ENCODE results near the gene TMEM108.
A peak's percentile ranks its signal among the peaks of the same experiment; 100 is the strongest.
"Not testable (repeated sequence)": the region's sequence is repeated elsewhere in the genome, so short reads cannot be mapped to it uniquely, and the experiment has no call there.

TMEM108 gene

DNA sequence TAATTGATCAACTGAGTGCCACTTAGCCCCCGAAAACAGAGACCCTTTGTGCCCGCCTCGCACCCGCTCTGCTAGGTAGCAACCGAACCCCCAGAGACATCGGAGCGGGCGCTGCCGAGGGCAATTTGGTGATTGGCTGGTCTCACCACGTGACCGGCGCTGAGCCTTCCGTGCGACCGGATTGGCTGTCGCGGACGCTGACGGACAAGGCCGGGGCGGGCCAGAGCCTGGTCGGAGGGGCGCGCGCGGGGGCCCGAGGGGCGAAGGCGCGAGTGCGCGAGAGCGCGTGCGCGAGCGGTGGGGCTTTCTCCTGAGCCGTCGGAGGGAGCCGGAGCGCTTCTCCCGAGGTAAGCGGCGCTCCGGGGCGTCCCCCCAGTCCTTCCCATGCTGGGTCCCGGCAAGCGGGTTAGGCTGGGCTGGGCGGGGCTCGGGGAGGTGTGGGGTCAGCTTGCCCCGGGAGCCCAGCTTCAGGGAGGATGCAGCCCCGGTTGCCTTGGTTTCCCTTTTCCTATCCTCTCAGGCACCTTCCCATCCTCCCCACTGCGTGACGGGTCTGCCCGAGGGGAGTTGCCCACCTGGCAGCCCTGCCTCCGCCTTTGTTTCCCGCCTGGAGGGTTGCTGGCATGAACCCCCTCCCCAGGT is at the start of gene TMEM108:
Gene TMEM108 (plus strand): TSS at position 303 of the 642 bp plus-strand sequence.
- DNase-seq: peak in 1 of 2 donors; percentile 35

DNA sequence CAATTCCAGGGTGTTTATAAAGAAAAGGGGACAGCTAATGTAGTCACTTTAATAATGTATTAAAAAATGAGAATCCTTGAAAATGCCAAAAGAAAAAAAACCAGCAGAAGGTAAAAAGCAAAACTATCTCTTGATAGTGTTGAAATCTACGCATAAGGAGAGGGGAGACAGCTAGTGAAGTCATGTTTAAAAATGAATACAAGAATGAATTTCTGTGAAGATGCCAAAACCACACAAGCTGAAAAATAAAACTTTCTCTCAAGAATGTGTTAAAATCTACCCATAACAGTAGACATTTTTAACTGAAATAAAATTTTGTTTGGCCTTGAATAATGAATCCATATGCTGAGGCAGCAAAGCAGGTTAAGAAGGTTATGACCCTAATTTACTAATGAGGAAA is 42.2 kb upstream of the TMEM108 start:
- no peak for DNase-seq

DNA sequence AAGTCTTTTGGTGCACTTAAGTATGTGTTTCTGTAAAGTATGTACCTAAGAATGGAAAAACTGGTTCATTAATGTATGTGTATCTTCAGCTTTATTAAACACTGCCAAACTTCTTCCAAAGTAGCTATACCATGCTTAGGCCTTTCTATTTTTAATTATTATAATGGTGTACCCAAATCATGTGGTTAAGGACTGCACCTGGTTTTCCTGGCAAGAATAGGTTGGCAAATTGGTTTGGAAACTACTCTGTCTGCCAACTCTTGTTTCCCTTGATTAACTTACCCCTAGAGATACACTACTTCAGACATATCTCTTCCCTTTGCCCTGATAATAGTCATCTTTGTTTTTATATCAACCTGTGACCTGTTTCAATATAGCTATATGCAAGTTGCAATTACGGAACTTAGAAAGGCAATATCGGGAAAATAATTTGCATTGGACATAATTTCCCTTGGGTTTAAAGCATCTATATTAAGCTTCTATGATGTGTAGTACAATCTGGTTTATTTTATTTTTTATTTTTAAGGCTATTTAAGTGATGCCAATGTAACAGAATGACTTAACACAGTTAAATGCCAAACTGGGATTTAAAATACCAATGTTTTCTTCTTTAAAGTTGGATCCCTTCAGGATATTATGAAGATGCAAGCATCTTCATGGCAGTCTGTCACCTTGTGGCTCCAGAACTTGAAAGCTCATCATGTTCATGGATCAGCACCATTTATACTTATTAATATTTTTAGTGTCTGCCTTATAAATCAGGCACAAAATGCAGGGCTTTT is 40.6 kb upstream of the TMEM108 start:
- DNase-seq: no peak

DNA sequence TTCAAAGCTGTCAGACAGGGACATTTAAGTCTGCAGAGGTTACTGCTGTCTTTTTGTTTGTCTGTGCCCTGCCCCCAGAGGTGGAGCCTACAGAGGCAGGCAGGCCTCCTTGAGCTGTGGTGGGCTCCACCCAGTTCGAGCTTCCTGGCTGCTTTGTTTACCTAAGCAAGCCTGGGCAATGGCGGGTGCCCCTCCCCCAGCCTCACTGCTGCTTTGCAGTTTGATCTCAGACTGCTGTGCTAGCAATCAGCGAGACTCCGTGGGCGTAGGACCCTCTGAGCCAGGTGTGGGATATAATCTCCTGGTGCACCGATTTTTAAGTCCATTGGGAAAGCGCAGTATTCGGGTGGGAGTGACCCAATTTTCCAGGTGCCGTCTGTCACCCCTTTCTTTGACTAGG is 33.2 kb upstream of the TMEM108 start:
- not testable (repeated sequence) for DNase-seq

DNA sequence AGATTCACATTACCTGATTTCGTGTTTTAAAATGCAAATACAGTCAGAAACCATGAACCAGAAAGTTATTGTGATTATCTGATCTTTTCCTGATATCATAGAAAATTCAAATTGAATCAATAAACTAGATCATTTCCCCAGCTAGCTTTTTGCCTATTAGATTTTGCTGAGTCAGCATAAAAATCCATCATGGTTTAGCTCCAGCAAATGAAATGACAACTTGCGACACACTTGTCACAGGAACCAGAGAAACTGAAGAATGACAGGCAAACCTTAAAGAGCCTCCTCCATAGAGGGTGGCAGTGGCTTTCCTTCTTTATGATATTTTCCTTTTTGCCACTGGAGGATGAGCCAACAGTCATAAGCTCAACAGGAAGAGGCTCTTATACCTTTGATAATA is 30.6 kb upstream of the TMEM108 start:
- DNase-seq: no peak

DNA sequence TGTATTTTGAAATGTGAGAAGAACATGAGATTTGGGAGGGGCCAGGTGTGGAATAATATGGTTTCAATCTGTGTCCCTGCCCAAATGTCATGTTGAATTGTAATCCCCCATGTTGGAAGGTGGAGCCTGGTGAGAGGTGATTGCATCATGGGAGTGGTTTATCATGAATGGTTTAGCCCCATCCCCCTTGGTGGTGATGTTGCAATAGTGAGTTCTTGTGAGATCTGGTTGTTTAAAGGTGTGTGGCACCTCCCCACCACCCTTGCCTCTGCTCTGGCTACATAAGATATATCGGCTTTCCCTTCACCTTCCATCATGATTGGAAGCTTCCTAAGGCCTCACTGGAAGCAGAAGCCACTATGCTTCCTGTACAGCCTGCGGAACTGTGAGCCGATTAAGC is 23.9 kb upstream of the TMEM108 start:
- DNase-seq: no peak

DNA sequence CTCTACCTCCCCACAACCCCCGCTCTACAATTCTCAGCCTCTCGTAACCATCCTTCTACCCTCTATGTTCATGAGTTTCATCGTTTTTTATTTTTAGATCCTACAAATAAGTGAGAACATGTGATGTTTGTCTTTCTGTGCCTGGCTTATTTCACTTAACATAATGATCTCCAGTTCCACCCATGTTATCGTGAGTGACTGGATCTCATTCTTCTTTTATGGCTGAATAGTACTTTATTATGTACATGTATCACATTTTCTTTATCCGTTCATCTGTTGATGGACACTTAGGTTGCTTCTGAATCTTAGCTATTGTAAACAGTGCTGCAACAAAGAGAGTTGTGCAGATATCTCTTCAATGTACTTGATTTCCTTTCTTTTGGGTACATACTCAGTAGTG is 22.6 kb upstream of the TMEM108 start:
- not testable (repeated sequence) for DNase-seq

DNA sequence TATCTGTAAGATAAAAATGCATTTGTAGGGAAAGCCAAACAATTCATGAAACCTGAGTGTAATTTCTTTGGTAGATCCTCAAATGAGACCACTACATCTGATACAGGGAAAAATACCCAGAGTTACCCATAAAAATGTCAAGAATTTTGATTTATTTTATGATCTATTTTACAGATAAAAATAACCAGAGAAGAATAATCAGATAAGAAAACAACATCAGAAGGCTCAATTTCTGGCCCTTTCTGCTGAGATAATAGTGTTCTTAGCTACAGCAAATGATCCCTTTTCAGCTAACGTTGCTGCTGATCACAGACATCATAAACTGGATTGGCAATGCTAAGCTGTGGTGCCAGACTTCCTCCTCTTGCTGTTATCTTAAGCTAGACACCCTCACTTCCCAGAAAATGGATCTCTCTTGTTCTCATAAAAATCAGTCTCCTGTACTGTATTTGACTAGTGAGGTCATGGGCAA is 21.3 kb upstream of the TMEM108 start:
- no peak for DNase-seq

DNA sequence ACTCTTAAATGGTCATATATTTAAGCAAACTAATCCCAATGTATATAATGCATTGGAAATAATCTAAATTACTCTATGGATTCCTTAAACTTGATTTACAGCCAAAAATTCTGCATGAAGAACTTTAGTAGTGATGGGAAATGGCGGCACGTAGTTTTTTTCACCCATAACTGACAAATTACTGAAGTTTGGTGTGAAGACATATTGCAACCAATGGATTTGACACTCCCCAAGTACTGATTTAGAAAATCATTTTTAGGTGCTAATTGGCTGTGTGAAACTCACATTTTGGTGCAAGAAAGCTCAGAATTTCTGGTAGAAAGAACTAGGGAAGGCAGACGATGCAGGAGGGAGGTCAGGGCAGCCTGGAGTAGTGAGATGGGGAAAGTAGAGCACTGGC is 19.3 kb upstream of the TMEM108 start:
- no peak for DNase-seq

DNA sequence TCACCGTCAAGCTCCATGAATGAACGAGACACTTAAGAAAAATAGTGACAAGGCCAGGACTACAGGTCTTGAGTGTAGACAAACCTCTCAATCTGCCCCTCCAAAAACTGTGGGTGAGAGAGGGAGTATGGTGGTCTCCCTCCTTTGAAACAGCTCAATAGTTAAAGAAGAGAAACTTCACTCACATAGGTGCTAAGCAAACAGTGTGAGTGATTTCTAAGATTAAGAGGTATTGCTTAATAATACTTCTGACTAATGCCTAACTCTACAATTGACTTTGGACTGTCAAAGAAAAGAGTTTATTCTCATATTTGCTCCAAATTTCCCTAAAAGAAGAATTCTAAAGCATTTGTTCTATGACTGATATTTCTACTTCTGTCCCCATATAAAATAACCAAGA is 17.0 kb upstream of the TMEM108 start:
- DNase-seq: no peak

DNA sequence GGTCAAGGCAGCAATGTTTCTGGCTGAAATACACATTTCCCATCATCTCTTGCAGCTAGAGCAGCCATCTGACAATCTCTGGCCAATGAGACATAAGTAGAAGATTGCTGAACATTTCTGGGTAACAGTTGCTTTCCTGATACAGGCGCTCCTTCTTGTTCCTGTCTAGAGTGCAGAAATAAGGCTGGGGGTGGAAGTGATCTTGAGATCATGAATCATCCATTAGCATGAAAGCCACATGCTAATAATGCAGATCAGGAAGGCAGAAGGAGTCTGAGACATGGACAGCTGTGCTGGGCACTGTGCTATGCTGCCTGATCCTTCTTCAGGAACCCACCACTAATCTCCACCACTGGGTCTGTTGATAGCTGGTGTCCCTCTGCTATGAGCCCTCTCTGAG is 14.8 kb upstream of the TMEM108 start:
- peak in 1 of 2 donors; percentile 22 for DNase-seq

DNA sequence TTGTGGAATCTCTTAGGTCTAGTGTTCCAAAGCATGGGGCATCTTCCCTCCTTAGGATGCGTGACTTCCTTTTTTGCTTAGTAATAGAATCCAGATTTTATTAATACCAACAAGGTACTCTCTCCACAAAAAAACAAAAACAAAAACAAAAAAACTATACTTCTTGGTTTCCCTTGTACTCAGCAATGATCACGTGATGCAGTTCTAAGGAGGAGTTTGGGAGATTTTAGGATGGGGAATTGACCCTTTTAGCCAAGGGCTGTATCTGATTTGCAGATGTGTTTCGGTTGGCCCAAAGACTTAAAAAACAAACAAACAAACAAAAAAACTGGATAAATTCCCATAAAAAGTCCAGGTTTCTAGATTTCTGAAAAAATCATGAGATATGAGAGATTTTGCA is 12.6 kb upstream of the TMEM108 start:
- no peak for DNase-seq

DNA sequence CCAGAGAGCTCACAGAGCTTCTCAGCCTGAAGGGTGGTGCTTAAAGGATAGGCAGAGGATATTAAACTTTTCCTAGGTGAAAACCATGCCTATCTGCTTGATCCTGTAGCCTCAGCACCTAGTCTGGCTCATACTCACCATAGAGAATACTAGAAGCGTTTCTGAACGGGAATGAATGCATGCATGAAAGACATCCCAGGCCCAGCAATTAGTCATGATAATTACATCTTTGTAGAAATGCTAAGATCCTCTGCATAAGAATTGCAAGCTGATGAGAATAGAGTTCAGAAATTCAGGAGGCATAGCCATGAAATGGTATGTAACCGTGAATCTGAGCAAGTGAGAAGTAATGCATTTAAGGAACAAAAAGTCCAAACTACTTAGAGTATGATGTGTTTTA is 5.9 kb upstream of the TMEM108 start:
- no peak for DNase-seq

DNA sequence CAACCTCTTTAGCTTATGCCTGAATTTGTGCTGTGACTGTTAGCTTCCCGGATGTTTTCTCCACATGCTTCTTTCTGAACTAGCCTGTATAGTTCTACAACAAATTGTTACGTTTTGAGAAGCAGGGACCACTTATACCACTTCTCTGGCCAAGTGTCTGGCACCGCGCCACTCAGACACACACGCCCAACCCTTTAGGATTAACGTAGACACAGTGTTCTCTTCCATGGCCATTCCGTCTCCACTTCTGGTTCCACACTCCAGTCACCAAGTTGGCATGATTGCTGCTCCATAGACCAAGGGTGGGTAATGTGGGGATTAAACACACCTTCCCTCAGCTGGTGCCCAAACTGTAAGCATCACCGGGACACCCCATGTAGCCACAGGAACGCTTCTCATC is 755 bp upstream of the TMEM108 start:
- no peak for DNase-seq

DNA sequence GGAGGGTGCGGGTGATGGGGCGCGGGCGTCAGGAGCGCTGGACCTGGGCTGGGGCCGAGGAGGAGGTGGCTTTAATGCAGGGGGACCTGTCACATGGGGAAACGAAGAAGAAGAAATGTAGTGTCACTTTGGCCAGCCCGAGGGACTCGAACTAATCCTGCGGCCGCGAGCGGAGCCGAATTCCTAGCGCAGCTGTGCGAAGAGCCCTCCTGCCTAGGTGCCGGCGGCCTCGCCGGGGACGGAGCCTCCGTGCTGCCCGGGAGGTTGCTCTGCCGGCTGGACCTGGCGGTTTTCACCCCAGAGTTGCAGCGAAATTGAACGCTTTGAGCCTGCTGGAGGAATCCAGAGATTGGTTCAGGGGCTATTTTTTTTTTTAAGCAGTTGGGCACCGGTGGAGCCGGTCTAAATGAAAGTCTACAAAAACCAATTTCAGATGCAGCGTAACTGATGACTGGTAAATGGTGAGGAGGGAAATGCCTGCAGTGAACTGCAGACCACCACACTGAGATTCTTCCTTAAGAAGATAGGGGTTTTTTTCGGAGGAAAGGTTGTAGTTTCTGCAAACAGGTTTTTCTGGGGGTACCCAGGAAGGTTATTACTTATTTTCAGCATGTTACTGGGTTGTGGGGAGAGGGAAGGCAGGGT is 662 bp downstream of the TMEM108 start:
- DNase-seq: no peak

DNA sequence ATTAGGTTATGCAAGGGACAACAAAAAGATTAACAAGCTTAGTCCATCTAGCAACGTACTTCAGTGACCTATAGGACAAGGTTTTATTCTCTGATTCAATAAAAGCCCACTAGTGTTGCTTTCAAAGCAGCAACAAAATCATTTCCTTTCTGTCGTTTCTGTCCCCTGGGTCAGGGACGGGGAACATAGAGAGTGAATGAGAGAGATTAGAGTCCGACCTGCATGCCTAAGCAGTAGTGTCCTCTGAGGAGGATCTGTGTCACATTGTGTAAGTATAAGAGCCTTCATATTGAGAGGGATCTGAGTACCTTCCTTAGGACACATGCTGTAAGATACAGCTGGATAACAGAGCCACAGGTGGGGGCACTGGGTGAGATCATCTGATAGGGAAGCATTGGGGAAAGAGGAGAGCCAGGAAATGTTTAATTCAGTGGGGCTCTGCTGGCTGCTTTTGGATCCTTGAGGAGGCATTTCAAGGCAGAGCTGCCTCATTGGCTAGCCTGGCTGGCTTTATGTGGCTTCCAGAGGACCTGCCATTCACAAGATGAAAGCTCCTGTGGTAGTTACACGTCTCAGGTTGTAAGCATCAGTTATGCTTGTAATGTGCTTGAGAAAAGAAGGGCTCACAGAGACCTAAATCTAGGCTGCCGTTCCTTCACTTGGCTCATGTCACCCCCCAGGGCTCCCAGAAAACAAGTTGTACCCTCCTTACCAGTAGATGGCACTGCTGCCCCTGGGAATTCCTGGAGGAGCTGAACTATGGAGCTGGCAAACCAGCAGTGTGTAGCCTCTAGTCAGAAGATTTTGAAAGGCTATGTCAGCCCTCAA is 2.7 kb downstream of the TMEM108 start:
- peak; percentile 13 to 73 for DNase-seq

DNA sequence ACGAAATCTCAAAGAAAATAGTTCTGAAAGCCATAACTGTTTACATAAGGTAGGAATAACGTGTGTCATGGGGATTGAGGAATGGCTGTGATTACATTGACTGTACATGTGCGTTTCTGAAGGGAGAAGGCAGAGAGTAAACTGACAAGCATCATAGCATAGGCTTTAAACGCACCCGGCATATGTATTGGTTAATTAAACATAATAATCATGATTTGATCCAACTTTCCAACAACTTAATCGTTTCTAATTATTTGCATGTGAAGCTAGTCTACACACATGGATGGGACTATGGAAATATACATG is 3.3 kb downstream of the TMEM108 start:
- no peak for DNase-seq

DNA sequence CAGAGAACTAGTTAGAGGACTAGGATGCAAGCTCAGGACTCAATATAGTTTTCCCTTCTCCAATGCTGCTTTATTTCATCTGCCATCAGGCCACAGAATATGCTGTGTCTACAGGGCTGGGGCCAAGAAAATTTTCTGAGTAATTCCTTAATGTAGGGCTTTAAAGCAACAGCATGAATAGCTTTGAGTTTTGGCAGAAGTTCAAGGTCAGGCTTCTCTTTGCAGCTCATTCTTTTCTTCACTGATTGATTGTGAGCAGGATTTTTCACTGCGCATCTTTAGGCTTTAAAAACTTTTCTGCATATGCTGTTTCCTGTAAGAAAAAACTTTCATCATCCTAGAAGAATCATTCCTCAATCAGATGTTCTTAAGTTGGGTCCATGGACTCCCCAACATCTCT is 4.6 kb downstream of the TMEM108 start:
- DNase-seq: no peak

DNA sequence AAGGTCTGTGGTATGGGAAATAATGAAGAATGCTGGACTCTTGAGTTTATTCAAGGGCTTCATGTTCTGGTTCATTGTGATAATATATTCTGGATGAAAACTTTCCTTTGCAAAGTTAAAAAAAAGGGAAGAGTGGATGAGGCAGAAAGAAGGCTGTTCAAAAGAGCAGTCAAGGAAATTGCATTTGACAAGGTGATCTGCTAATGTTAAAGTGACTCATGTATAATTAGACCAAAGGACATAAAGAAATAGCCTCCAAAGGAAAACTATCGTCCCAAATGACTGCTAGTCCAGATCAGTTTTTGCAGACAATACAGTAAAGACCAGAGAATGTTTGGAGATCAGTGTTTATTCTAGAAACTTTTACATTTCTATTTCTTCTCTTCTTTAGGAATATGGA is 9.8 kb downstream of the TMEM108 start:
- no peak for DNase-seq

DNA sequence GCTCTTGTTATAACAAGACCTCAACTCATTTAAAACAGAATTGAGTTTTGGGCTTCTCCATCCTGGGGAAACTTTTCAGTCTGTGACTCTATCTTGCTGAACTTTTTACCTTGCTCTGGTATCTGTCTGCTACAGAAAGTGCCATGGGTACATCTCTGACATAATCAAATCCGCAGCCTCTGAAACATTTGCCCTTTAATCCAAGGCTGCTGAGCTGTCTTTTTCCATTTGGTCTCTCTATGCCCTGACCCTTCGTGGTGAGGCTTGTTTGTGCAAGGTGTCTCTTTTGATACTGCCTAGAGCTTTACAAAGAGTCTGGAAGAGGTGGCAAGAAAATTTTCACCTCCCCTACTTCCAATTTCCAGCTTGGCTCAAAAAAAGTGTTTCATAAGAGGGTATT is 11.3 kb downstream of the TMEM108 start:
- DNase-seq: no peak

DNA sequence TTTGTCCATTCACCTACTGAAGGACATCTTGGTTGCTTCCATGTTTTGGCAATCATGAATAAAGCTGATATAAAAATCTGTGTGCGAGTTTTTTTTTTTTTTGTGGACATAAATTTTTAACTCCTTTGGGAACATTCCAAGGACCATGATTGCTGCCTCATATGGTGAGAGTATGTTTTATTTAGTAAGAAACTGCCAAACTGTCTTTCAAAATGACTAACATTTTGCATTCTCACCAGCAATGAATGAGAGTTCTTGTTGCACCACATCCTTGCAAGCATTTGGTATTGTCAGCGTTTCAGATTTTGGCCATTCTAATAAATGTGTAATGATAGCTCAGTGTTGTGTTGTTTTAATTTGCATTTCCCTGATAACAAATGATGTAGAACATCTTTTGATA is 12.7 kb downstream of the TMEM108 start:
- DNase-seq: no peak

DNA sequence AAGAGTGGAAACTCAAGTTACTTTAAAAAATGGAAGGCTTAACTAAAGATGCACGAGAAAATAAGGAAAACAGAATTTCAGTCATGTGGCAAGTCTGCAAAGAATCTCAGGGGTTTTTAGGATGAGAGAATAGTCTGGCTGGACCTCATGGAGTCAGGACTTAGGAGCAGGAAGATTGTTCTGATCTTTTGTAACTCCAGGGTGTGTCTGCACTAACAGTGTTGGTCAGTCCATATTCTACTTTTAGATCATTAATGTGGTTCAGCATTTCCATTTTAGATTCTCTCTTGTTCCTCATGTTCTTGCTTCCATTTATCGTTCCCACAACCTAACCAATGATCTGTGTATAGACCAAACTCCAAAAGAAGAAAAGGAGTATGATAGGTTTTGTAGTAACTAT is 15.3 kb downstream of the TMEM108 start:
- no peak for DNase-seq

DNA sequence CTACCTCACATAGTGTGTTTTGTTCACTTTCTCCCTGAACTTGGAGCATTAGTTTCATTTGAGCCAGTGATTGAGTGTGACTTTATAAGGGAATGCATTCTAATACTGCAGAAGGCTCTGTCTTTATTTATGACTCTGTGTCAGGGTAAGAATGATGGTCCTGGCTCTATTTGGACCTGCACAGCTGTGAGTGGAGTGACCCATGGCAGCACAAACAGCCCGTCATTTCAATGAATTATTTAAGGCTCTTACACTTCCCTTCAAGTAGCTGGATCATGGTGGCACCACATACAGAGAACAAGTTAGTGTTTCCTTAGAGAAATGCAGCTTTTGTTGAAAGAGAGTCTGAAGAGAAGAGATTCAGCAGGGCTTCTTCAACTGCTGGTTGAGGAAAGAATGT is 16.4 kb downstream of the TMEM108 start:
- no peak for DNase-seq
